SH-SY5Y (cell line): Measurements from ENCODE around the gene PPL.

ENCODE experiments used
- GATA2 ChIP-seq: IDR thresholded peaks from 2 replicates; pipeline ENCODE4 v1.6.1; 2011; ENCODE audit warnings: mild to moderate bottlenecking, low read depth, low read length
- GATA3 ChIP-seq: IDR thresholded peaks from 2 replicates; pipeline ENCODE4 v1.6.1; 2011; ENCODE audit warnings: low read depth, mild to moderate bottlenecking, low read length, moderate library complexity

- TF ChIP-seq GATA2 = no peak
- no peak for TF ChIP-seq GATA3
These were observed 28.0 kb downstream of the PPL start for GRCh38 chr16:4908854-4909401.
